GM12892 (cell line): ENCODE results near the gene MYO5A.

ENCODE experiments used
- POLR2A ChIP-seq: IDR thresholded peaks from 2 replicates; pipeline ENCODE4 v1.6.1; 2011; ENCODE audit warnings: low read depth, low read length, control low read depth
- POLR2AphosphoS5 ChIP-seq: IDR thresholded peaks from 2 replicates; pipeline ENCODE4 v1.6.1; 2011; ENCODE audit warnings: low read depth, low read length, control low read depth
- TAF1 ChIP-seq: IDR thresholded peaks from 2 replicates; pipeline ENCODE4 v1.6.1; 2011; ENCODE audit warnings: low read depth, mild to moderate bottlenecking, control low read depth, low read length, borderline replicate concordance

DNA sequence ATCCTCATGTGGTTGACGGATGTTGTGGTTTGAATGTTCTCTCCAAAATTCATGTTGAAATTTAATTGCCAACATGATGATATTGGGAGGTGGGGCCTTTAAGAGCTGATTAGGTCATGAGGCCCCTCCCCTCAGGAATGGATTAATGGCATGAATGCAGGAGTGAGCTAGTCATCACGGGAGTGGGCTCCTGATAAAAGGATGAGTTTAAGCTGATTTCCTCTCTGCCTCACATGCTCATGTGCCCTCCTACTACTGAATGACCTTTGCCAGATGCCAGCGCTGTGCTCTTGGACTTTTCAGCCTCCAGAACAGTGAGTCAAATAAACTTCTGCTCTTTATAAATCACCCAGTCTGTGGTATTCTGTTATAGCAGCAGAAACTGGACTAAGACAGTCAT lies 111.2 kb downstream of the MYO5A start:
- TF ChIP-seq POLR2A (no peak), POLR2AphosphoS5 (no peak), TAF1 (no peak)
